Activated CD8-positive, alpha-beta memory T cell treated with anti-CD3 and anti-CD28 coated beads for 4 hours (primary cell): Measurements from ENCODE around the gene PCGF2.
A peak's percentile ranks its signal among the peaks of the same experiment; 100 is the strongest.

ENCODE experiments used
- DNase-seq, 2 donors: peaks; one replicate each; pipeline ENCODE4 v3.0.0-alpha.2; 2020; ENCODE audit warnings: low read depth in 2 of 2

Gene PCGF2

GRCh38 chr17:38703742-38704605 lies 44.2 kb downstream of the PCGF2 start:
- DNase-seq, result peak; percentile 69 to 82

DNA sequence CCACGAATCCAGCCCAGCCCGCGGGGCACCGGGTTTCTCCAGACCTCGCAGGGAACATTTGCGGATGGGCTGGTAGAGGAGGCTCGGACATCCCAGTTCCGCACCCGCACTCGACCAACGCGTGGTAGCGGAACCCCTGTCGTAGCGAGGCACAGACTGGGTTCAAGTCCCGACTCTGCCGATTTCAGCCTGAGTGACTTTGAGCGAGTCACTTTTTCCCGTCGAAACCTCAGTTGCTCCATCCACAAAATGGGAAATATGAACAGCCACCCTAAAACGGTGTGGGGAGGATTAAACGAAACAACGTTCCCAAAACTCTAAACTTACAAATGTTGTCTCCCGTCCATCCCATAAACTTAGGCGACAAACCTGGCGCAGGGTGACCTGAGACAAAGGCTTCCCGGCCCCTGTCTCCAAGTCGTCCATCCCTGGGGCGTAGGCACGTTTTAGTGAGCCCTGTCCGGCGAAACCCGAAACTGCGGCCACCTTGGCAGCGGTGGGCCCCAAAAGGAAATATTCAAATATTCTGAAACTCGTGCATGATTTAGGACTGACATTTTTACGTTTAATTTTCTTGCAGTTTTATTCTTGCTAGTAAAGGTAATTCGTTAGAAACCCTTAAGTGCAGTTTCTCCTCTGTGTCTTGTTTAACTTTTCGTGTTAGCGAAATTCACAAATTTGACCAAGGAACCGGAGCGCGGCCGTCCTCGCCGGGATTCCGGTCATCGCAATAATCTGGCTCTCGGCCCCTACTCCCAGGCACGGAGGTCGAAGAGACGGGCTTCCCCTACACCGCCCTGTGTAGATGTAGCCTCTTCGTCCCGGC lies 45.0 kb downstream of the PCGF2 start:
- no peak for DNase-seq

DNA sequence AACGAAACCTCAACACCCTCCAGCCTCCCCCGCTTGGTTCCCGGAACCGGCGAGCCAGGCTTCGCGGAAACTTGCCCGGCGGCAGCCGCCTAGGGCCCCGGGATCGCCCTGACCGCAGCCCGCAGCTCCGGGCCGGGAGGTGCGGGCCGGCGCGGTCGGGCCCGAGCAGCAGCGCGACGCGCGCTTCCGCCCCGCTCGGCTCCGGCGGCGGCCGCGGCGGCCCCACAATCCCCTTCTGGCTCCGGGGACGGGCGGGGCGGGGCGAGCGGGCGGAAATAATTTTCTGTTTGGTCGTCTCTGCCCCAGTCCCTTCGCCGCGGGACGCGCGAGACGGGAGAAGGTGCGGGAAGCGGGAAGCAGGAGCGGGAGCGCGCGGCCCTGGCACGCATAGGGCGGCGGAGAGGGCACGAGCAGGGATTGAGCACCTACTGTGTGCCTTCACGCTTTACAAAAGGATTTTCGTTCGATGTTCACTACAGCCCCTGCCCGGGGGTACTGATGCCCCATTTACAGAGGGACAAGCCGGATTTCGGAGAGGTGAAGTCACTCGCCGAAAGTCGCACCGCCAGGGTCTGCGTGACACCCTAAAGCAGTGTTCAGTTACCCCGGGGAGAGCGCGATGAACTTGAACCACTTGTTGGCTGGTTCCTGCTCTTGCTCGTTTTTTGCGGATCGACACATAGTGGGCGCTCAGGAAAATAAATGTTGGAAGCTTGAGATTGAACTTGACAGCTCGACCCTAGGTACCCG lies 45.8 kb downstream of the PCGF2 start:
- peak; percentile 58 to 61 for DNase-seq

GRCh38 chr17:38701504-38702165 lies 46.5 kb downstream of the PCGF2 start:
- peak; percentile 53 to 80 for DNase-seq

- no peak for DNase-seq
These were observed 49.4 kb downstream of the PCGF2 start for GRCh38 chr17:38698760-38699159.

- DNase-seq, result no peak
These were observed 50.9 kb downstream of the PCGF2 start for GRCh38 chr17:38697061-38697820.

- no peak for DNase-seq
These were observed 54.3 kb downstream of the PCGF2 start for GRCh38 chr17:38693700-38694329.

- DNase-seq, result no peak
These were observed 57.0 kb downstream of the PCGF2 start for GRCh38 chr17:38691154-38691553.

- DNase-seq, result no peak
These were observed 57.8 kb downstream of the PCGF2 start for GRCh38 chr17:38690386-38690785.

- no peak for DNase-seq
These were observed 60.9 kb downstream of the PCGF2 start for GRCh38 chr17:38687286-38687685.

- DNase-seq, result no peak
These were observed 62.6 kb downstream of the PCGF2 start for GRCh38 chr17:38685491-38685890.
